ENCODE results near the gene FBH1. TPM values are rescaled to one million over a fixed set of nuclear protein-coding genes. Genes with fewer than 3 reads are reported as not detected.
"Not testable (repeated sequence)": the region's sequence is repeated elsewhere in the genome, so short reads cannot be mapped to it uniquely, and the experiment has no call there.

Gene FBH1
- total RNA-seq, 1 donor from 2014 or later, result 51.7 TPM

DNA sequence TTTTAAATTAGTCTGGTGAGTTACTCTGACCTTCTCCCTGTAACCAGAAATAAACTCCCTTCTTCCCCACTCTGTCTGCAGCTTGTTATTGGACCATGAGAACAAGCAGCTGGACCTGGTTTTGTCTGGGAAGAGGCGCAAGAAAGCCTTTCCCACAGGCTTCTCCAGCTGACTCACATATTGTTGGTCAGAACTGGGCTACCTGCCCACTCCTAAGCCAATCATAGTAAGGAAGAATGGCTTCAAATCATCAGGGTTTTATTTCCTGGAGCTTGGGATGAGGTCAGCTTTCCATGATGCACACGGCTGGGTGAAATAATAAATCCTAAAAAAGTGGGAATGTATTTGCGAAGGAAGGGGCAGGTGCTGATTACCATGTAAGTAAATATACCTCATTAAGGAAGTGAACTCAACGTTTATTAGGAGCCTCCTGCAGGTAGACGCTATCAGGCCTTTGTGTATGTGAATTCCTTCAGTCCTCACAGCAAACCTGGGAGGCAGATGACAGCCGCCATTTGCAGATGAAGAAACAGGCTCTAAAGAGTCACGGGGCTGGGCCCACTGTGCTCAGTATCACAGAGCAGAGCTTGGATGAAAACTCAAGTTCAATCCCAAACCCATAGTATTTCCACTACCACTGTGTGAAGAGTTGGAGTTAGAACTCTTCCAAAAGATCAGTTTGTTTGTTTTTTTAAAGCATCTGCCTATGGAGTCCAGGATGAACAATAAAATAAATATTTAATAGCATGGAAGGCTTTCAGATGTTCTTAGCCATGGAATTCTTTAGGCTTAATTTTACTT, 54.5 kb downstream of the FBH1 start:
- no peaks in the 10 kb centered on the region for H3K27me3 ChIP-seq (ENCODE audit: control insufficient read depth in 3 of 3, insufficient read depth in 3 of 3, low read length in 3 of 3)
- H3K27ac ChIP-seq (ENCODE audit: low read depth, low read length), result peak overlapping the region; percentile 91
- peak overlapping the region in 2 of 3 donors; percentile 44 to 54 for H3K9ac ChIP-seq (ENCODE audit: low read depth in 1 of 3, low read length in 3 of 3)
- H3K4me1 ChIP-seq (ENCODE audit: control insufficient read depth in 3 of 3, insufficient read depth in 3 of 3, low read length in 3 of 3), result peaks cover 38 to 42% (median 41%) of the 10 kb centered on the region in 3 donors
- no peaks in the 10 kb centered on the region for H3K36me3 ChIP-seq (ENCODE audit: control insufficient read depth in 3 of 3, insufficient read depth in 3 of 3, low read length in 3 of 3)
- peak overlapping the region in 2 of 3 donors; percentile 13 to 26 for H3K4me3 ChIP-seq (ENCODE audit: low read length in 3 of 3)
- H3K9me3 ChIP-seq (ENCODE audit: control insufficient read depth in 3 of 3, low read length in 3 of 3), result no peaks in the 10 kb centered on the region

DNA sequence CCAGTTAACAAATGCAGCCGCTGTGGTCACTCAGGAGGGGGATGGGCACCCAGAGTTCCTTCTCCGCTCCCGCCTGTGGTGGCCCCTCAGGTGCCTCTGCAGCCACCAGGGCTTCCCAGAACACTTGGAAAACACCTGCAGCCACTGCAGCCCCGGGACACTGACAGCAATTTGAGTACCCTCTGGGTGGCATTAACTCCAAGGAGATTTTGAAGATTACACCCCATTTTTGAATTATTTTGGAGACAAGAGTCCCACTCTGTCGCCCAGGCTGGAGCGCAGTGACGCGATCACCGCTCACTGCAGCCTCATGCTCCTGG, 55.1 kb downstream of the FBH1 start:
- Histone ChIP-seq H3K4me3 (ENCODE audit: low read length in 3 of 3) (peak overlapping the region; percentile 22 to 45 (median 26)), H3K27me3 (ENCODE audit: control insufficient read depth in 3 of 3, insufficient read depth in 3 of 3, low read length in 3 of 3) (no peaks in the 10 kb centered on the region), H3K9ac (ENCODE audit: low read depth in 1 of 3, low read length in 3 of 3) (peak overlapping the region; percentile 7 to 50 (median 44)), H3K27ac (ENCODE audit: low read depth, low read length) (peak overlapping the region; percentile 91), H3K4me1 (ENCODE audit: control insufficient read depth in 3 of 3, insufficient read depth in 3 of 3, low read length in 3 of 3) (peaks cover 38 to 43% (median 42%) of the 10 kb centered on the region in 3 donors), H3K36me3 (ENCODE audit: control insufficient read depth in 3 of 3, insufficient read depth in 3 of 3, low read length in 3 of 3) (no peaks in the 10 kb centered on the region), H3K9me3 (ENCODE audit: control insufficient read depth in 3 of 3, low read length in 3 of 3) (no peaks in the 10 kb centered on the region)

DNA sequence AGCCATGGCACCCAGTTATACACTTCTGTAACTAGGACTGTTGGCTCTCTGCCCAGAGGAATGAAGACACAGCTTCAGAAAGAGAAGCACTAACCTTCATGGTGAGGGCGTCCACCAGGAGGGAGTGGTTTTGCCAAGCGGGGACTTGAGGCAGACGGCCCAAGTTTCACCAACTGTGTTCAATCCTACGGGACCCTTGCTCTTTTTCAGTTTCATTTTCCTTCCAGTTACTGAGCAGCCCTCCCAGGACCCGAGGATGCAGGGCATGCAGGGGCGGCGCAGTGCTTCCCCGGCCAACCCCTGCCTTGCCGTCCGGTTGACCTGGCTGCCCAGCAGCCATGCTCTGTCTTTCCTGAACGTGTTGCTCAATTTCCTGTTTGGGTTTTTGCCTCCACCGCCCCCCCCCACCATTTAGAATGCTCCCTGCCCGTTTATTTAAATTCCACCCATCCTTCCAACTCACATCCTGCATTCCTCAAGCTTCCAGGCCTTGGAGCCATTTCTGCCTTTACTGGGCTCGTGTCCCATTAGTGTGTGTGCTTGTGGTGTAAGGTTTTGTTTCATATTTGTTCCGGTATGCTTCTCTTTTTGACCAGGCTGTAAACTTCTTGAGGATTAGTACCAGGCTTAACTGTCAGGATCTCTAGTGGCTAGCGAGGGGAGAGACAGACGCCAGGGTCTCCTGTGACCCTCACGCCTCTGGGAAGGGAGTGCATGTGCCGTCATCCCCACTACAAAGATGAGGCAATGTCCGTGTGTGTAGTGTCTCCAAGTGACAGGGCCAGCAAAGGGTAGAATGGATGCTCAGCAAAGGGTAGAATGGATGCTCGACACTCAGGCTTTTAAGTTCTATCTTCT, 55.7 kb downstream of the FBH1 start:
- no peaks in the 10 kb centered on the region for H3K27me3 ChIP-seq (ENCODE audit: control insufficient read depth in 3 of 3, insufficient read depth in 3 of 3, low read length in 3 of 3)
- no peaks in the 10 kb centered on the region for H3K9me3 ChIP-seq (ENCODE audit: control insufficient read depth in 3 of 3, low read length in 3 of 3)
- H3K9ac ChIP-seq (ENCODE audit: low read depth in 1 of 3, low read length in 3 of 3), result peak overlapping the region in 2 of 3 donors; percentile 47 to 50
- H3K4me1 ChIP-seq (ENCODE audit: control insufficient read depth in 3 of 3, insufficient read depth in 3 of 3, low read length in 3 of 3), result peaks cover 42 to 49% (median 42%) of the 10 kb centered on the region in 3 donors
- peak overlapping the region; percentile 91 for H3K27ac ChIP-seq (ENCODE audit: low read depth, low read length)
- H3K4me3 ChIP-seq (ENCODE audit: low read length in 3 of 3), result peak overlapping the region; percentile 22 to 45 (median 26)
- no peaks in the 10 kb centered on the region for H3K36me3 ChIP-seq (ENCODE audit: control insufficient read depth in 3 of 3, insufficient read depth in 3 of 3, low read length in 3 of 3)

DNA sequence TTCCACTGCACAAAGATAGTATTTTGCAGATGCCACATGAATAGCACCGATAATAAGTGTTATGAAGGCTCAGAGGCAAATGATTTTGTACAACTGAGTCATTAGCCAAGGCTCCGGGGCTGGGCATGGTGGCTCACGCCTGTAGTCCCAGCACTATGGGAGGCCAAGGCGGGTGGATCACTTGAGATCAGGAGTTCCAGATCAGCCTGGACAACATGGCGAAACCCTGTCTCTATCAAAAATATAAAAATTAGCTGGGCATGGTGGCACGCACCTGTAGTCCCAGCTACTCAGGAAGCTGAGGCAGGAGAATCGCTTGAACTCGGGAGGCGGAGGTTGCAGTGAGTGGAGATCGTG, 56.4 kb downstream of the FBH1 start:
- not testable (repeated sequence) for H3K4me3 ChIP-seq (ENCODE audit: low read length in 3 of 3); H3K27me3 ChIP-seq (ENCODE audit: control insufficient read depth in 3 of 3, insufficient read depth in 3 of 3, low read length in 3 of 3)
- H3K4me1 ChIP-seq (ENCODE audit: control insufficient read depth in 3 of 3, insufficient read depth in 3 of 3, low read length in 3 of 3), result peaks cover 42 to 51% (median 42%) of the 10 kb centered on the region in 3 donors

DNA sequence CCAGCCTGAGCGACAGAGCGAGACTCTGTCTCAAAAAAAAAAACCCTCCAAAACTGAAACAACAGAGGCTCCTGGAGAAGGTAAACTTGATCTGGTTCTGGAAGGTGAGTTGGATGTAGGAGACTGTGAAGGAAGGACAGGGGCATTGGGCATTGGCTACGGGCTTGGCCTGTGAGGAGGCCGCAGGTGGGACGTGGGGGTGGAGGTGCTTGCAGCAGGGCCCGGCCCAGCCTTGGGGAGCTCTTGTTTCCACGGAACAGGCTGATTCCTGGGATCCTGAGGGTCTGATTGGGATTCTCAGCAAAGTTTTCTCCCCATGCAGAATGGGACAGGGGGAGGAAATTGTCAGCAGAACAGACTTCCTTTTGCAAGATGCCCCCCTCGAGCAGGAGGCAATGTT, 56.7 kb downstream of the FBH1 start:
- H3K4me1 ChIP-seq (ENCODE audit: control insufficient read depth in 3 of 3, insufficient read depth in 3 of 3, low read length in 3 of 3), result peaks cover 40 to 49% (median 41%) of the 10 kb centered on the region in 3 donors
- no peaks in the 10 kb centered on the region for H3K27me3 ChIP-seq (ENCODE audit: control insufficient read depth in 3 of 3, insufficient read depth in 3 of 3, low read length in 3 of 3)
- H3K27ac ChIP-seq (ENCODE audit: low read depth, low read length), result peak overlapping the region; percentile 91
- no peak overlapping the region for H3K9ac ChIP-seq (ENCODE audit: low read depth in 1 of 3, low read length in 3 of 3)
- H3K4me3 ChIP-seq (ENCODE audit: low read length in 3 of 3), result no peak overlapping the region
- no peaks in the 10 kb centered on the region for H3K9me3 ChIP-seq (ENCODE audit: control insufficient read depth in 3 of 3, low read length in 3 of 3)
- H3K36me3 ChIP-seq (ENCODE audit: control insufficient read depth in 3 of 3, insufficient read depth in 3 of 3, low read length in 3 of 3), result no peaks in the 10 kb centered on the region

More for the DNA sequence above, 56.4 kb downstream of the FBH1 start:
- Histone ChIP-seq H3K9ac (ENCODE audit: low read depth in 1 of 3, low read length in 3 of 3) (peak overlapping the region in 1 of 3 donors; percentile 47), H3K27ac (ENCODE audit: low read depth, low read length) (peak overlapping the region; percentile 91)
- not testable (repeated sequence) for H3K9me3 ChIP-seq (ENCODE audit: control insufficient read depth in 3 of 3, low read length in 3 of 3); H3K36me3 ChIP-seq (ENCODE audit: control insufficient read depth in 3 of 3, insufficient read depth in 3 of 3, low read length in 3 of 3)

DNA sequence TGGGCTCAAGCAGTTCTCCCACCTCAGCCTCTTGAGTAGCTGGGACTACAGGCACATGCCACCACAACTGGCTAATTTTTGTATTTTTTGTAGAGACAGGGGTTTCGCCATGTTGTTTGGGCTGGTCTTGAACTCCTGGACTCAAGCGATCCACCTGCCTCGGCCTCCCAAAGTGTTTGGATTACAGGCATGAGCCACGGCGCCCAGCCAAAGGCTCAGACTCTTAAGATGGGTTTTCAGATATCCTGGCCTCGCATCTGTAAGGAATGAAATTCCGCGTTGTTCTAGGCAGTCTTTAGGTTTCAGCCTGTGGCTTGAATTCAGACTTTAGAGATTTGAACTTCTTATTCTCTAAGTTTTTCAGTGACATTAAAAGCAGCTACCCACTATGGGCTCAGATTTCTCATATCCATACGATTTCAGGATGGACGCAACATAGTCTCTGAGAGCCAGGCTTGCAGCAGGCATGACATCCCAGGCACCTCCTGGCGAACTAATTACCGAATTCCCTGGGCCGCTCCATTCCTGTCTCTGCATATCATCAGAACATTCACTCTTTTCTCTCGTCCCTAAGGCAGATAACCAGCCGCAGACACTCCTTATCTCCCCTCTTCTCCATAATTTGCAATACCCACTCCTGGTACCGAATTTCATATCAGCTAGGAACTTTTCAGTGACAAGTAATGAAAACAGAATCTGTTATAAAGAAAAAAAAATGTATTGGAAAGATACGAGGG, 57.6 kb downstream of the FBH1 start:
- peaks cover 0 to 3% (median 1%) of the 10 kb centered on the region in 3 donors for H3K36me3 ChIP-seq (ENCODE audit: control insufficient read depth in 3 of 3, insufficient read depth in 3 of 3, low read length in 3 of 3)
- no peaks in the 10 kb centered on the region for H3K9me3 ChIP-seq (ENCODE audit: control insufficient read depth in 3 of 3, low read length in 3 of 3)
- H3K4me3 ChIP-seq (ENCODE audit: low read length in 3 of 3), result no peak overlapping the region
- H3K27me3 ChIP-seq (ENCODE audit: control insufficient read depth in 3 of 3, insufficient read depth in 3 of 3, low read length in 3 of 3), result no peaks in the 10 kb centered on the region
- no peak overlapping the region for H3K27ac ChIP-seq (ENCODE audit: low read depth, low read length)
- H3K9ac ChIP-seq (ENCODE audit: low read depth in 1 of 3, low read length in 3 of 3), result no peak overlapping the region
- H3K4me1 ChIP-seq (ENCODE audit: control insufficient read depth in 3 of 3, insufficient read depth in 3 of 3, low read length in 3 of 3), result peaks cover 33 to 40% (median 36%) of the 10 kb centered on the region in 3 donors

DNA sequence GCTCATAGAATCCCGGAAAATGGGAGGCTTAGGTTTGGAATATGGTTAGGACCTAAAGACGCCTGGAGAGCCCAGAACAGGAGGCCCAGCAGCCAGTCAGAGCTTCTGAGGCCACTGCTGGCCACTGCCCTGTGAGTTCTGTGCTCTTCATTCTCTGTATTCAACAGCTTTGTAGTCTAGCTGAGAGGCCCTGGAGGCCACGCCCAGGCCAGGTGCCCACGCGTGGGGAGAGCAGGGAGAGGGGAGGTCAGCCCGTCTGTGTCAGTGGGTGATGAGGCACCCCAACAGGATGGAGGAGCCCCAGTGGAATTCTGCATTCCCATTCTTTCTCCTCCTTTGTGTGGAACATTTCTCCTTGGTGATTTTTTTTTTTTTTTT, 58.2 kb downstream of the FBH1 start:
- no peaks in the 10 kb centered on the region for H3K27me3 ChIP-seq (ENCODE audit: control insufficient read depth in 3 of 3, insufficient read depth in 3 of 3, low read length in 3 of 3)
- peaks cover 4 to 9% (median 6%) of the 10 kb centered on the region in 3 donors for H3K36me3 ChIP-seq (ENCODE audit: control insufficient read depth in 3 of 3, insufficient read depth in 3 of 3, low read length in 3 of 3)
- H3K9me3 ChIP-seq (ENCODE audit: control insufficient read depth in 3 of 3, low read length in 3 of 3), result no peaks in the 10 kb centered on the region
- H3K4me3 ChIP-seq (ENCODE audit: low read length in 3 of 3), result no peak overlapping the region
- H3K4me1 ChIP-seq (ENCODE audit: control insufficient read depth in 3 of 3, insufficient read depth in 3 of 3, low read length in 3 of 3), result peaks cover 30 to 36% (median 35%) of the 10 kb centered on the region in 3 donors
- no peak overlapping the region for H3K27ac ChIP-seq (ENCODE audit: low read depth, low read length)
- H3K9ac ChIP-seq (ENCODE audit: low read depth in 1 of 3, low read length in 3 of 3), result no peak overlapping the region

DNA sequence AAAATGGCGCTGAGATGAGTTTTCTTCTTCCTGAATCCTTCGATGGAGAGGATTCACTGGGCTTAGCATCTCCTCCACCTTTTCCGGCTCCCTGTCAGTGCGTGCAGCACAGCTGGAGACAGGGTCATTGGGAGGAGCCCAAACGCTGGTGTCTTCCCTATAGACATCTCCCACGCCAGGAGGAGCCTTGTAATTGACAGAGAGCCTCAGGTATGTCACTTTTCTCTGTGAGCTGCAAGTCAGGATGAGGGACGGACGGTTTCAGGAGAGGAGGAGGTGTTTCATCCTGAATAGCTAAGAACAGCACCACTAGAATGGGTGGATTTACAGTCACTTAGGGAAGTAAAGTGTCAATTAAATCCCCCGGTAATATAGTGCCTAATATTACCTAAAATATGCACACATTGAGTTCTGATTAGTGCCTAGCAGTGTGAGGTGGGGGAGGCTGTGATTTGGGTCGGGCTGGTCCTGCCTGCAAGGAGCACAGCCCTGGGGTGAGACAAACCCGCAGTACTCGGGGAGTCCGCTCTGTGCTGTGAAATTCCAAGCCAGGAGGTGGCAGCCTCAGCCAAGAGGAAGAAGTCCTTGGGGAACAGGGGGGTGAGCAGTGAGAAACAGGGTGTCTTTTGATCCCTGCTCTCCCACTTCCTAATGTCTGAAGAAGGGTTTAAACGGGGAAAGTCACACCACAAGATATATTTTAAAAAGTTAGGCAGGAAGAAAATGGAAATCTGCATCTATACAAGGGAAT, 59.1 kb downstream of the FBH1 start:
- Histone ChIP-seq H3K9me3 (ENCODE audit: control insufficient read depth in 3 of 3, low read length in 3 of 3) (no peaks in the 10 kb centered on the region), H3K4me1 (ENCODE audit: control insufficient read depth in 3 of 3, insufficient read depth in 3 of 3, low read length in 3 of 3) (peaks cover 21 to 28% (median 25%) of the 10 kb centered on the region in 3 donors), H3K27ac (ENCODE audit: low read depth, low read length) (no peak overlapping the region)

DNA sequence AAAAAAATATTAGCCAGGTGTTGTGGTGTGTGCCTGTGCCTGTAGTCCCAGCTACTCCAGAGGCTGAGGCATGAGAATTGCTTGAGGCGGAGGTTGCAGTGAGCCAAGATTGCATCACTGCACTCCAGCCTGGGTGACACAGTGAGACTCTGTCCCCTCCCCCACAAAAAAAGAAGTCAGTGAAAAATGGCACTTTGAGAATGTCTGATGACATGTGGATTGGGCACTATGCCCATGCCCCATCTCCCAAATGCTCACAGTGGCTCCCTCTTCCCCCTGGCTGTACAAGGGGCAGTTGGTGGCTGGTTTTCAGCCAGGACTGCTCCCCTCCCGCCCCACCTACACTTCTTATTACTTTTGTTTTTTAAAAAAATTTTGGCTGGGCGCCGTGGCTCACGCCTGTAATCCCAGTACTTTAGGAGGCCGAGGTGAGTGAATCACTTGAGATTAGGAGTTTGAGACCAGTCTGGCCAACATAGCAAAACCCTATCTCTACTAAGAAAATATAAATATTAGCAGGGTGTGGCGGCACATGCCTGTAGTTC, 61.2 kb downstream of the FBH1 start:
- H3K36me3 ChIP-seq (ENCODE audit: control insufficient read depth in 3 of 3, insufficient read depth in 3 of 3, low read length in 3 of 3), result peaks cover 8 to 14% (median 12%) of the 10 kb centered on the region in 3 donors
- H3K4me3 ChIP-seq (ENCODE audit: low read length in 3 of 3), result no peak overlapping the region
- peaks cover 4 to 16% (median 9%) of the 10 kb centered on the region in 3 donors for H3K4me1 ChIP-seq (ENCODE audit: control insufficient read depth in 3 of 3, insufficient read depth in 3 of 3, low read length in 3 of 3)
- no peak overlapping the region for H3K27ac ChIP-seq (ENCODE audit: low read depth, low read length)
- no peak overlapping the region for H3K9ac ChIP-seq (ENCODE audit: low read depth in 1 of 3, low read length in 3 of 3)
- H3K27me3 ChIP-seq (ENCODE audit: control insufficient read depth in 3 of 3, insufficient read depth in 3 of 3, low read length in 3 of 3), result no peaks in the 10 kb centered on the region
- H3K9me3 ChIP-seq (ENCODE audit: control insufficient read depth in 3 of 3, low read length in 3 of 3), result no peaks in the 10 kb centered on the region

More for the DNA sequence above, 59.1 kb downstream of the FBH1 start:
- peaks cover 6 to 14% (median 8%) of the 10 kb centered on the region in 3 donors for H3K36me3 ChIP-seq (ENCODE audit: control insufficient read depth in 3 of 3, insufficient read depth in 3 of 3, low read length in 3 of 3)
- H3K27me3 ChIP-seq (ENCODE audit: control insufficient read depth in 3 of 3, insufficient read depth in 3 of 3, low read length in 3 of 3), result no peaks in the 10 kb centered on the region
- H3K4me3 ChIP-seq (ENCODE audit: low read length in 3 of 3), result no peak overlapping the region
- no peak overlapping the region for H3K9ac ChIP-seq (ENCODE audit: low read depth in 1 of 3, low read length in 3 of 3)

Measured in skeletal muscle tissue (tissue), 4 donors.